Islet of Langerhans (tissue), 1 donor: Measurements from ENCODE around the gene DLGAP4.

Source experiments
- FAIRE-seq: peaks from one replicate; lab custom pipeline; 2011; peaks lifted over from hg19 to GRCh38; lab: Jason Lieb, UNC

DLGAP4 gene

DNA sequence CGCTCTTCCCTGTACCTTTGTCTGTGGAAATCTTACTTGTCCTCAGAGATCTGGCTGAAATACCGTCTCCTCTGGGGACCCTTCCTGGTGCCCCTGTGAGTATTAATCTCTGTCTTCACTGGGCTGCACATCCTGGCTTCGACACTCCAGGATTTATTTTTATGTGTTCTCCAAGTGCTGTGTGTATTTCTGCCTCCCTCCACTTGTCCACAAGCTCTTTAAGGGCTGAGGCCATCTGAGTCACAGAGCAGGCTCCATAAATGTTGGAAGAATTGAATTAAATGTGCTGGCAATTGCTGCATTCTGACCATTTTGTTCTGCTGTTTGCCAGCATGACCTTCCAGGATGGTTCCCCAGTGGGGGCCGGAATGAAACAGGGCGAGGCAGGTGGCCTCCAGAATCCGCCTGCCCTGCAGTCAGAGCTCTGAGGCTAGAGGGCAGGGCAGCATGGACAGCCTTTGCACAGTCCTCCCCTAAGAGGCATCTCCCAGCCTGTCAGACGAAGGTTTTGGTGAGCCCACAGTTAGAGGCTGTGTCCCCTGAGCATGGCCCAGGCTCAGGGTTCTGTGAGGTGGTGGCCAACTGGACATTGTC lies 105.8 kb downstream of the DLGAP4 start:
- FAIRE-seq: no peak

DNA sequence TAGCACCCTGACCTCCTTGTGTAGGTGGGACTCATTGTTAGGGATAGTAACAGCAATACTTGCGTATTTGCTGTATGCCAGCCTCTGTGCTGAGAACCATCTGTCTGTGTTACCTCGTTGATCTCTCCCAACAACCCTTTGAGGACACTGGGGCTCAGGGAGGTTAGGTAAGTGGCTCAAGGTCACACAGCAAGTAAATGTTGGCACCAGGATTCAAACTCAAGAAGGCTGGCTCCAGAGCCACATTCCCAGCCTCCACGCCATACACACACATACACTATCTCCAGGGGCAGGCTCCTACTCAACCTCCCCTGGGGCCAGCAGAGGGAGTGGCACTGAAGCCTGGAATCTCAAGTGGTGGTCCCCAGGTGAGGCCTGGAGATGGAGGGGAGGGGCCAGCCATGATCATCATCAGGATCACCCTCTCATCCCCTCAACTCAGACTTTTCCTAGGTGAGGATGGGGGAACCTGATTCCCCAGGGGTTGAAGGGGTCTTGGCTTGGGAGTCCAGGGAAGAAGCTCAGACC lies 109.4 kb downstream of the DLGAP4 start:
- FAIRE-seq: no peak

DNA sequence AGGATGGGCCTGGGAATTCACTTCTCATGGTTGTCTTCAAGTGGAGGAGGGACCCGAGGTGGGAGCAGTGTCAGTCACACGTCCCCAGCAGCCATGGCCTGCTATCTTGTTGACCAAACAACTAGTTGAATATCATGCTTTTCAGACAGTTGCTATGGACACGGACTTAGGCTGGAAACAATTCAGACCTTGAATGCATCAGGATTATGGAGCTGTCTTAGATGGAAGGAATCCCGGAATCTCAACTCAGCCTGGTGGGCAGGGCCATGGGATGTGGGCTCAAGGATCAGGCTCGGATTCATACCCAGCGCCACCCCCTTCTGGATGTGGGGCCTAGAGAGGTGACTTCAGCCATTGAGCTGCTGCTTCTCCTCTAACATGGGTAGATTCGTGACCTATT lies 112.6 kb downstream of the DLGAP4 start:
- FAIRE-seq: no peak

DNA sequence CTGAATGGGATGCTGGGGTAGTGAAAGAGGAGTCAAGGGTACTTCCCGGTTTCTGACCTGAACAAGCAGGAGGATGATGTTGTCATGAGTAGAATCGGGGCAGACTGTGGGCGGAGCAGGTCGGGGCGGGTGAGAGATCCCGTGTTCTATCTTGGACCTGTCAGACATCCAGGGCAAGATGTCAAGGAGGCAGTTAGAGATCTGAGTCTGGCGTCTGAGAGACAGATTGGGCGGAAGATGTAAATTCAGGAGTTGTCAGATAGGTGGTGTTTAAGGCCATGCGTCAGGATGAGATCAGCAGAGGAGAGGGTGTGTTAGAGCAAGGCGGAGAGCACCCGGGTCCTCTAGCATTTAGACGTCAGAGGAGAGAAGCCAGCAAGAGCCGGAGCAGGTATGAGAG lies 115.5 kb downstream of the DLGAP4 start:
- FAIRE-seq: no peak

DNA sequence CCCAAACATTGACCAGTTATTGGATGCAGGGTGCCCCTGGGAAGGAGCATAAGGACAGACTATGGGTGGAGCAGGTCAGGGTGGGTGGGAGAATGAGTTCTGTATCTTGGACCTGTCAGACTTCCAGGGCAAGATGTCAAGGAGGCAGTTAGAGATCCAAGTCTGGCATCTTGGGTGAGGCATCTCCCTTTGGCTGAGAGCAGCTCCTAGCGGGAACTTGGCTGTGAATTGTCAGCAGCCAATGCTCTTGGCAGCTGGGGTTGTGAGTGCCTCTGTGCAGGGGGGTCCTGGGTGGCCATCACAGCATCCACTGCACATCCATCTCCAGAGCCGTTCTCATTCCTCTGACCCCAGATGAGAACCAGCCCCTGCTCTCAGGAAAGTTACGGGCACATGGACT lies 118.2 kb downstream of the DLGAP4 start:
- no peak for FAIRE-seq

DNA sequence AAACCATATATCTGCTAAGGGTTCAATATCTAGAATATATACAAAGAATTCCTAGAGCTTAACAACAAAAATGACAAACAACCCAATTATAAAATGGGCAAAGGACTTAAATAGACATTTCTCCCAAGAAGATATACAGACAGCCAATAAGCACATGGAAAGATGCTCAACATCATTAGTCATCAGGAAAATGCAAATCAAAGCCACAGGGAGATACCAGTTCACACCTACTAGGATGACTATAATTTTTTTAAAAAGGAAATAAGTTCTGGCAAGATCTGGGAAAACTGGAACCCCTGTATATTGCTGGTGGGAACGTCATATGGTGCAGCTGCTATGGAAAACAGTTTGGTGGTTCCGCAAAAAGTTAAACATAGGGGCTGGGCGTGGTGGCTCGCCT lies 119.0 kb downstream of the DLGAP4 start:
- FAIRE-seq: no peak

DNA sequence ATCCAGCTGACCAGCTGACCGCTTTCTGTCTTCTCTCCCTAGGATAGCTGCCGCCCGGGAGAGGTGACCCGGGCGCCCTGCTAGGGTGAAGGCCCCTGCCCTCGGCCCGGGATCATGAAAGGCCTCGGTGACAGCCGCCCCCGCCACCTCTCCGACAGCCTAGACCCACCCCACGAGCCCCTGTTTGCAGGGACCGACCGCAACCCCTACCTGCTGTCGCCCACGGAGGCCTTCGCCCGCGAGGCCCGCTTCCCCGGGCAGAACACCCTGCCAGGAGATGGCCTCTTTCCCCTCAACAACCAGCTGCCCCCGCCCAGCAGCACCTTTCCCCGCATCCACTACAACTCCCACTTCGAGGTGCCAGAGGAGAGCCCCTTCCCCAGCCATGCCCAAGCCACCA lies 125.5 kb downstream of the DLGAP4 start:
- FAIRE-seq: no peak

DNA sequence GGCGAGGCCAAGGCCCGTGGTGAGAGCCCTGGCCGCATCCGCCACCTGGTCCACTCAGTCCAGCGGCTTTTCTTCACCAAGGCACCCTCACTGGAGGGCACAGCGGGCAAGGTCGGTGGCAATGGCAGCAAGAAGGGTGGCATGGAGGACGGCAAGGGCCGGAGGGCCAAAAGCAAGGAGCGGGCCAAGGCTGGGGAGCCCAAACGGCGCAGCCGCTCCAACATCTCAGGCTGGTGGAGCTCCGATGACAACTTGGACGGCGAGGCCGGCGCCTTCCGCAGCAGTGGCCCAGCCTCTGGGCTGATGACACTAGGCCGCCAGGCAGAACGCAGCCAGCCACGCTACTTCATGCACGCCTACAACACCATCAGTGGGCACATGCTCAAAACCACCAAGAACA lies 126.0 kb downstream of the DLGAP4 start:
- no peak for FAIRE-seq

DNA sequence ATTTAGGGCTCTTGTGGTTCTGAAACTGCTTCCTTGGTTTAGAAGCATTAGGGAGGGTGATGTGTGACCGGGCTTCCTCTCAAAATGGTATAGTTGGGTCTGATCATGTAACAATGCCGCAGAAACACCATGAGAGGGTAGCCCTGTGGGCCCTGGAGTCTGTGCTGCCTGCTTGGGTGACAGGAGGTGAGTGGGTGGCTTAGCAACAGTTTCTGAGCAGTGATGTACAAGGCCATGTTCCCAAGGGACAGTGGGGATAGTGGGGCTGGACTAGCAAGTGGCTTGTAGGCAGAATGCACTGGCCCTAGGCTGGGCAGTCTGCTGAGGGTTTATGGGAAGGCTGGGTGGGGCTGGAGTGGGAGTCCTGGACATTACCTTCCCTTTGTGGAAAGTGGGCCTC lies 128.2 kb downstream of the DLGAP4 start:
- FAIRE-seq: no peak

DNA sequence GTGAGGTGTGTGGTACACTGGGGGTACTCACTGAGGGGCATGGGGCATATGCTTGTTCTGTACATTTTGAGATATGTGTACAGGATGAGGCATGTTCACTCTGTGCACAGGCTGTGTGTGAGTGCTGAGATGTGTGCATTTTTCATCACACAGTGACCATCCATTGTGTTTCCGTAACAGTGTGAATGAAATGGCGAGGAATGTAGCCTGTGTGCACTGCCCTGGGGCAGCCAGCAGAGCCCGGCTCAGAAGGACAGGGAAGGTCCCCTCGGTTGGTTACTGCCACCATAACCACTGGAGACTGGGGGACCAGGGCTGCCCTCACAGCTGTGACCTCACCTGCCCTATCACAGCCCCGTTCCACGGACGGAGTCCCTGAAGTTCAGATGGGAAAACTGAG lies 129.0 kb downstream of the DLGAP4 start:
- no peak for FAIRE-seq

DNA sequence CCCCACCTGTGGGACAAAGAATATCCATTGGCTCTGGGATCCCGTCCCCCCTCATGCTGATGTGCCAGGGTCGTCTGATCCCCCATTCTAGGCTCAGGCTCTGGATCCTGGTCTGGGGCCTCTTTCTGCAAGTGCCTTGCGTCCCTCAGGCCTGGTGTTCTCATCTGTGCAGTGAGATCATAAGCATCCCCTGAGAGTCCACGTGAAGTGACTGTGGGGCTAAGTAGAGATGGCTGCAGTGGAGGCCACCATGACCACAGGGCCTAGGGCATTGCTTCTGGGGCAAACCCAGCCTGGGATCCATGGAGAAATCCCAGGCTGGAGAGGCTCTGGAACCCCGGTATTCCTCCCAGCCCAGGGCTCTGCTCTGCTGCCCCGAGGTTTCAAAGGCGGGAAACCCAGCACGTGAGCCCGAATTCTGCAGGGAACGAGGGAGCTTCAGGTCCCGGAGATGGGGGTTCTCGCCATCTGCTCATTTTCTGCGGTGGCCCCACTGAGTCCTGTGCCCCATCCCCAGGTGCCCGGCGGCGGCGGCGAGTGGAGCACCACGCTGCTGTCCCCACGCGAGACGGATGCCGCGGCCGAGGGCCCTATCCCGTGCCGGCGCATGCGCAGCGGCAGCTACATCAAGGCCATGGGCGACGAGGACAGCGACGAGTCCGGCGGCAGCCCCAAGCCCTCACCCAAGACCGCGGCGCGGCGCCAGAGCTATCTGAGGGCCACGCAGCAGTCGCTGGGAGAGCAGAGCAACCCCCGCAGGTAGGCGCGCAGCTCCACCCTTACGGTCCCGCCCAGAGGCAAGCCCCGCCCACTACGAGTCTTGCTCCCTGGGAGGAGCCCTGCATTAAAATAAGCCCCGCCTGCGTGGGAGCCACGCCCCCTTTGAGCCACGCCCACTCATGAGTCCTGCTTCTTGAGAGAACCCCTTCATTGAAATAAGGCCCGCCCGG lies 129.7 kb downstream of the DLGAP4 start:
- no peak for FAIRE-seq

DNA sequence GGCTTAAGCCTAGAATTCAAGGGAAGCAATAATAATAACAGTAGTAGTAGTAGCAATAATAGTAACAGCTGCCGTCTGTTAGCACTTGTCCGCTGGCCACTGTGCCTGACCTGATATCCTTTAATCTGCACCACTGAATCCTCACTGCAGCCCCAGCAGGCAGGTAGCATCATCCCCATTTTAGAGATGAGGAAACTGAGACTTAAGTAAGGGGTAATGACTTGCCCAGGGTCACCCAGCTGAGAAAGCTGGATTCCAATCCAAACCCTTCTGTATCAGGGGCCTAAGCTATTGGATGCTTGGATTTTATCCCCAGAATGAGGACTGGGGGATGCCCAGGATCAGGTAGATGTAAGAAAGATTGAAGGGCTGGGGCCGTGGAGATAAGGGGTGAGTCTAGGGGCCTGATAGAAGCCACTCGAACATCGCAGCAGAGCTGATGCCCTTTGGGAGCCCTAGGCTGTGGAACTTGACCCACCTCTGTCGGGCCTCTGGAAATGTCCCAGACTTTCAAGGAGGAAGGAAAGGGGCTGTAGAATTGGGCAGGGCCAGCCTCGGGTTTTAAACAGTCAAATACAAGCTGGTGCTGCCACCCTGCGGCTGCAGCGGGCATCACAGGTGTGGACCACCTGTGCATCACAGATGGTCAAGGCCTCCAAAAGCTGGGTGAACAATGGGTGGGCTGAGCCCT lies 133.0 kb downstream of the DLGAP4 start:
- FAIRE-seq: no peak

DNA sequence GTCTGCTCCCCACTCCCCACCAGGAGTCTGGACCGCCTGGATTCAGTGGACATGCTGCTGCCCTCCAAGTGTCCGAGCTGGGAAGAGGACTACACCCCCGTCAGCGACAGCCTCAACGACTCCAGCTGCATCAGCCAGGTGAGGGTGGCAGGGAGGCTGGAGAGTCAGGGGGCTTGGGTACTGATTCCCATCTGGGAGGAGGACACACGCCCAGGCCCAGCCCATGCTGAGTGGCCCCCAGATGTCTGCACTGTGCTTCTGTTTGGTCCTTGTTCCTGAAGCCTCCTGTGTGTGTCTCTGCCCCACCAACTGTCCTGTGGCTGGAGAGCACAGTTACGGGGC lies 133.6 kb downstream of the DLGAP4 start:
- no peak for FAIRE-seq

DNA sequence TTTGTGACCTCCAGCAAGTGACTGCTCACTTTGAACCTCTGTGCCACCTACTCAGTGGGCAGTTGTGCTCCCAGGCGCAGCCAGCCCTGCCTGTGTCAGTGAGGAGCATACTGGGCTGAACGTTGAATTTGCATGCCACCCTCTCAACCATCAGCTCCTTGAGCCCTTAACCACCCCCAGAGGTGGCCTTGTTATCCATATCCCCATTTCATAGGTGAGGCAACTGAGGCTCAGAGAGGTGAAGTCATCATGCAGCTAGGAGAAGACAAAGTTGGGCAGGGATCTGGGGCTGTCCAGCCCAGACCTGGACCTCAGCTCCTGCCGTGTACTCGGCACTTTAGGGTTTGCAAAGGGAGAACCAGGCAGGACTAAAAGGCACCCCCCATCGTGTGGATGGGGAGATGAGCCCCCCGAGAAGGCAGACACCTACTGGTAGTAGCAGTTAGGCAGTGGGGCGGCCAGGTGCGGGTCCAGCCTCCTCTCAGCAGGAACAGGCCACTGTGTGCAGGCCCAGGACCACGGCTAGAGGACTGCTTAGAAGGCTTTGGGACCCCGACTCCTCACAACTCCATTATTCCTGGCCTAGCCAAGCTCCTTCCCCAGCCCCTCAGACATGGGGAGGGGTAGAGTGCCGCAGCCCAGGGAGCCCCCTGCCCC lies 134.4 kb downstream of the DLGAP4 start:
- no peak for FAIRE-seq

DNA sequence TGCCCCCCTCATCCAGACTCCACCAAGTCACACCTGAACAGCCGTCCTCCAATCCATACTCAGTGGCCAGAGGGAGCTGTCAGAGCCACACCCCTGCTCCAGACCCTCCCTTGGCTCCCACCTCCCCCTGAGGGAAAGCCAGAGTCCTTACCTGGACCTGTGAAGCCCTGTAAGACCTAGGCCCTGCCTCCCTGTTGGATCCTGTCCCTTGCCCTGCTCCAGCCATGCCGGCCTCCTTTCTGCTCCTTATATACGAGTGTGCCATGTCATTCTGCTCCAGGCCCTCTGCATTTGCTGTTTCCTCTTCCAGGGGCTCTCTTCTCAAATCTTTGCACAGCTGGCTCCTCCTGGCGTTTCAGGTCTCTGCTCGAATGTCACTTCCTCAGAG lies 134.9 kb downstream of the DLGAP4 start:
- no peak for FAIRE-seq

DNA sequence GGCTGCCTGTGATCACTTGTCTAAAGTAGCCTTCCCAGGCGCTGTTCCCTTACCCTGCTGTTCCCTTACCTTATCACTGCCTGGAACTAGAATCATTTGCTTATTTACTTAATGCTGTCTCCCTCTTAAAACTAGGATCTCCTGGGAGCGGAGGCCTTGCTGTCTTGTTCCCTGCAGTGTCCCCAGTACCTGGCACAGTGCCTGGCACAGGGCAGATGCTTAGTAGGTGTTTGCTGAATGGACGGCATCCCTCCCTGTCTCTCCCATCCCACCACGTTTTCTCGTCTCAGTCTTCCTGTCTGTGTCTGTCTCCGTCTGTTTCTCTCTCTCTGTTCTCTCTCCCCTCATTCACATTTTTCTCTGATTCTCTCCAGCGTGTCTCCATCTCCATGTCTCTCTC lies 135.3 kb downstream of the DLGAP4 start:
- no peak for FAIRE-seq

DNA sequence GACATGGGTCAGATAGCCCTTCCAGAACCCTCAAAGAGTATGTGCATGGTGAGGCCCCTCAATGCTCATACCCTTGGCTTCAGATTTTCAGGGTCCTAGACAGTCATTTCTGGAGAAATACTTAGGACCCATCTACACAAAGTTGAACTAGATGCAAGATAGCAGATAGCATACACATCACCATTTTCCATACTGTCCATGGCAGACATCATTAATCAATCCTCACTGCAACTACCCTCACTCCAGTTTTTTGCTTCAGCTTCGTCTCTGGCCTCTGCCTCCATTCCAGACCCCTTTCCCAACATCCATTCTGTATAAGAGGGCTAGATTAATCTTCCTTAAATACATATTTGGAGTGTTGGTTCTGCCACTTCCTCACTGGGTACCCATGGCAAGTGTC lies 139.7 kb downstream of the DLGAP4 start:
- FAIRE-seq: no peak

DNA sequence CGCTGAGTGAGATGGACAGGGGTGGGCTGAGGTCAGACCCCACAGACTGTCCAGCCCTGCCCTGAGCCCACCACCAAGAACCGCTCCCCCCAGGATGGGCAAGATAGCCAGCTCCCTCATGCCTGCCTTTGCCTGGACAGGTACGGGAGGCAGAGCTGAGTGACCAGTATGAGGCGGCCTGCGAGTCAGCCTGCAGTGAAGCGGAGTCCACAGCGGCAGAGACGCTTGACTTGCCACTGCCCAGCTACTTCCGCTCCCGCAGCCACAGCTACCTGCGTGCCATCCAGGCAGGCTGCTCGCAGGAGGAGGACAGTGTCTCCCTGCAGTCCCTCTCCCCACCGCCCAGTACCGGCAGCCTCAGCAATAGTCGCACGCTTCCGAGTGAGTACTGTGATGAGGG lies 140.4 kb downstream of the DLGAP4 start:
- FAIRE-seq: no peak

DNA sequence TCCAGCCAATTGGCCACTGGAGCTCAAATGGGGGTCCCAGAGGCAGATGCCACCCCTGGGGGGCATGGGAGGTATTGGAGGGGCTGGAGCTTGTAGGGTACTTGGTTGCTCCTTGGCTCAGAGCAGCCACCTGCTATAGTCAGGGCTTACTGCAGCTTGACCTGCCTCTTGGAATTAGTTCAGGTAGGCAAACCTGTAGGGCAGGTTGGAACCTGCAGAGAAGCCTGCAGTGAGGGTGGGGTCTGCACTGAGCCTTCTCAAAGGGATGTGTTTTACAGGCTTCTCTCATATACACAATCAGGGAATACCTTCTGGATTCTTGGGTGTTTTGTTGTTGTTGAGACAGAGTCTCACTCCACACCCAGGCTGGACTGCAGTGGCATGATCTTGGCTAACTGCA lies 141.0 kb downstream of the DLGAP4 start:
- no peak for FAIRE-seq

DNA sequence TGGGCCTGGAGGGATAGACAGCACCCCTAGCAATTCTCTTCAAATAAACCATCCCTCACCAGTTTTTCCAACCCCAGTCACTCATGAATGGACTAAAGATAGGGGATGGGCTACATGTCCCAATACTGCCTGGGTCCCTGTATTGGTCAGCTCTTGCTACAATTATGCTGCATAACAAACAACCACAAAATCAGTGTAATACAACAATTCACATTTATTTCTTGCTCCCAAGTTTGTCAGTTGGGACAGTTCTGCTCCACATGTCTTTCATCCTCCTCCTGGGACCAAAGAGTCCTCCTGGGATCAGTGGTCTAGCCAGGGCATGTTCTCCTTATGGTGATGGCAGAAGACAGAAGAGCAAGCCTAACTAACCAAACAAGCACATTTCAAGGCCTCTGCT lies 143.5 kb downstream of the DLGAP4 start:
- no peak for FAIRE-seq

DNA sequence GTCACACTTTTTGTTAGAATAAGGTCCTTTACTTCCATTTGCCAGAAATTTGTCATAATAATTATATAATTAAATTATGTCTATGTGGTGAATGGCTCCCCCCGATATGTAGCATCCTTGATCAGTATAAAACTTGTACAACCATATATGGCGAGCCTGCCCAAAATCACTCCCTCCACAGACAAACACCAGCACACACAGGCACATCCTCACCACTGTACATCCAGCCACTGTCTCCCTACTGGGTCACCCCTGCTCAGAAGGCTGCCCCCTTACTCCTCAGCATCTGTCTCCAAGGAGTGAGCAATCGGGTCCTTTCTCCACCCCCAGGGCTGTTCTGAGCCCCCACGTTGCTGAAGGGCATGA lies 148.2 kb downstream of the DLGAP4 start:
- FAIRE-seq: no peak

DNA sequence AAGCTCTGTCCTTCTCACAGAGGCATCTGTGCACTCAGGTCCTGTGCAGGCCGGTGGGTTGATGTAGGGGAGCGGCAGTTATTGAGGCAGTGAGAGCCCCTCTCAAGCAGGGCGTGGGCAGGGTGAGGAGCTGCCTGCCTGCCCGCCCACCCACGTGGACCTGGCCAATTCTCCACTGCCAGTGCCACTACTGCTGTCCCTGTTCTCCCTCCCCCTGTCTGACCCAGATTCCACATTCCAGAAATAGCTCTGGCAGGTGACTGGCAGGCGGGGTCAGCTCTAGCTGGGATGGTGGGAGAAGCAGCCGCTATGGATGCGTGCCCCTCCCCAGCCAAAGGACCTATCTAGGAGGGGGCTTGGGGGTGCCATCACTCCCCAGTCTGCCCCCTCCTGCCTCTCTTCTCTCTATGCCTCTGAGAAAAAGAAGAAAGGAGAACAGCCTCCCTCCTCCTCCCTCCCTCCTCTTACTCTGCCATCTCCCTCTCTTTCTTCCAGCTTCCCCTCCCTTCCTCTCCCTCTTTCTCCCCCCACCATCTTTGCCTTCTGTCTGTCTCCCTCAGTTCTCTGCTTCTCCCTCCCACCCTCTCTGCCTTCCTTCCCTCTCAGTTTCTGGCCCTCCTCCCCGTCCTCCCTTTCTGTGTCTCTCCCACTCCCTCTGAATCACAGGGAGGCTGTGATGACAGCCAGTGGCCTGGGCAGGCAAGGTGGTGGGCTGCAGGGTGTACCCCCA lies 148.7 kb downstream of the DLGAP4 start:
- no peak for FAIRE-seq
